Fibroblast of villous mesenchyme (primary cell): ENCODE data around the gene NUMB. TPM values are rescaled to one million over a fixed set of nuclear protein-coding genes. Genes with fewer than 3 reads are reported as not detected.
A peak's percentile ranks its signal among the peaks of the same experiment; 100 is the strongest.

ENCODE experiments used
- DNase-seq: peaks from one replicate; pipeline ENCODE4 v3.0.0-alpha.2; 2010; ENCODE audit warnings: low read depth
- H3K4me3 ChIP-seq: 2 replicates; pipeline ENCODE4 v1.5.1; 2011; ENCODE audit warnings: low read depth, mild to moderate bottlenecking, low read length
- total RNA-seq: library from RNA; depleted of rRNA; stranded (reverse); fragments of >200 nt; gene quantifications from 2 replicates; pipeline ENCODE4 v1.2.3, GENCODE V29; 2012
- TF ChIP-seq, protein P1 (sequence below): IDR thresholded peaks from 2 replicates; pipeline ENCODE4 v1.5.1; 2012; ENCODE audit warnings: low read depth, mild to moderate bottlenecking, low read length; ENCODE audit not compliant: insufficient read depth

The NUMB gene
- total RNA-seq, 1 donor: 35.4 TPM

DNA sequence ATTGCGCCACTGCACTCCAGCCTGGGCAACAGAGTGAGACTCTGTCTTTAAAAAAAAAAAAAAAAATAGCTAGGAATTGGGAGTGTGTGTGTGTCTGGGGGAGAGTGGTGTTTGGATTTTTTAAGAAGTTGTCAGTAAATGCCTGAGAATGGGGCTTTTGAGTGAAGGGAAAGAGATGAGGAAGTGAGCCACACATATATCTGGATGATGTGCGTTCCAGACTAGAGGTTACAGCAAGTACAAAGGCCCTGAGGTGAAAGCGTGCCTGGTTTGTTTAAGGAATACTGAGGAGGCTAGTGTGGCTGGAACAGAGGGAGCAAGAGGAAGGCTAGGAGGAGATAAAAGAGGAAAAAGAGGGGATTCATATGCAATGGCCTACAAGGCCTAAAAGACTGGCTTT lies 151.1 kb downstream of the NUMB start:
- H3K4me3 ChIP-seq: no peak overlapping the region
- TF ChIP-seq, protein P1, sequence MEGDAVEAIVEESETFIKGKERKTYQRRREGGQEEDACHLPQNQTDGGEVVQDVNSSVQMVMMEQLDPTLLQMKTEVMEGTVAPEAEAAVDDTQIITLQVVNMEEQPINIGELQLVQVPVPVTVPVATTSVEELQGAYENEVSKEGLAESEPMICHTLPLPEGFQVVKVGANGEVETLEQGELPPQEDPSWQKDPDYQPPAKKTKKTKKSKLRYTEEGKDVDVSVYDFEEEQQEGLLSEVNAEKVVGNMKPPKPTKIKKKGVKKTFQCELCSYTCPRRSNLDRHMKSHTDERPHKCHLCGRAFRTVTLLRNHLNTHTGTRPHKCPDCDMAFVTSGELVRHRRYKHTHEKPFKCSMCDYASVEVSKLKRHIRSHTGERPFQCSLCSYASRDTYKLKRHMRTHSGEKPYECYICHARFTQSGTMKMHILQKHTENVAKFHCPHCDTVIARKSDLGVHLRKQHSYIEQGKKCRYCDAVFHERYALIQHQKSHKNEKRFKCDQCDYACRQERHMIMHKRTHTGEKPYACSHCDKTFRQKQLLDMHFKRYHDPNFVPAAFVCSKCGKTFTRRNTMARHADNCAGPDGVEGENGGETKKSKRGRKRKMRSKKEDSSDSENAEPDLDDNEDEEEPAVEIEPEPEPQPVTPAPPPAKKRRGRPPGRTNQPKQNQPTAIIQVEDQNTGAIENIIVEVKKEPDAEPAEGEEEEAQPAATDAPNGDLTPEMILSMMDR: no peak
- DNase-seq: no peak

DNA sequence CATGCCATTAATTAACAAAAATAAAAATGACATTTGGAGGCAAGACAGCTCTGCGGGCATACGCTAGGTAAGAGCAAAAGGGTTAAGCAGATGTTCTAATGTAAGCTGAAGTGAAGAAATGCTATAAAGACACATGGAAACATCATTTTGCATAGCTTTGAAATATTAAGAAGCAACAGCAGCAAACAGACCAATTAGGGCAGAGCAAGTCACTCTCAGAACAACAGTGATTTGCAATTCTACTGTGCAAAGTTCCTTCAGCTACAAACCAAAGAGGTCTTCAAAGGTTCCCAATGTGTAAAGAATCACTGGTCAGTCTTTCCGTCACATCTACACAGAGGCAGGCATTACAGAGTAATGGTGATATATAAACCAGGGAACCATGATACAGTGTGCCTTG lies 152.8 kb downstream of the NUMB start:
- H3K4me3 ChIP-seq: no peak overlapping the region
- TF ChIP-seq, protein P1: no peak
- DNase-seq: no peak

- DNase-seq: peak; percentile 50
- TF ChIP-seq, protein P1: peak; percentile 69
- no peak overlapping the region for H3K4me3 ChIP-seq
These were observed 163.0 kb downstream of the NUMB start for GRCh38 chr14:73295198-73295796.

DNA sequence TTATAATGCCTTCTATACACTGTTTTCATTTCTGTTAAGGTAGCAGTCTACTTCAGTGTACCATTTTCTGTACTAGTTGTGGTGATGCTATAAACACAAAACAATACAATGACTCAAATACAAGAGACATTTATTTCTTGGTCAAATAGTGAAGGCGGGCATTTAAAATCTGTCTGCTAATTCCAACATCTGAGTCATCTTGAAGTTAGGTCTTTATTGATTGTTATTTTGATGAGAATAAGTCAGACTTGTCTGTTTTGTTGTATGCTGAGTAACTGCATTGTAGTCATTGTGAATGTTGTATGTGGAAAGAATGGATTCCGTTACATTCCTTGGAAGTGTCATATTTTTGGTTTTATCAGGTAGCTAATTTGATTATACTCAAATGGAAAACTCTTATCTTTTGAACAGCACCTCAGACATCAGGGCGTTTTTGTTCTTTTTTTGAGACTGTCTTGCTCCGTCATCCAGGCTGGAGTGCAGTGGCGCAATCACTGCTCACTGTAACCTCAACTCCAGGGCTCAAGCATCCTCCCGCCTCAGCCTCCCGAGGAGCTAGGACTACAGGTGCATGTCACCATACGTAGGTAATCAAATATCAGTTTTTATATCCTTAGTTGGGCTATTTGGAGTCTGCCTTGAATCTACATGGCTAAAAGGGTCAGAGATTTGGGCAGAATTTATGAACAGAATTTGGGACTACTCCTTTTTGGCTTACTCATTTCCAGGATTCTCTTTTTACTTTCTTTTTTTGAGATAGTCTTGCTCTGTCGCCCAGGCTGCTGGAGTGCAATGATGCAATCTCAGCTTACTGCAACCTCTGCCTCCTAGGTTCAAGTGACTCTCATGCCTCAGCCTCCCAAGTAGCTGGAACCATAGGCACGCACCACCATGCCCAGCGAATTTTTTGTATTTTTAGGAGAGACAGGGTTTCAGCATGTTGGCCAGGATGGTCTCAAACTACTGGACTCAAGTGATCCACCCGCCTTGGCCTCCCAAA lies 164.3 kb downstream of the NUMB start:
- DNase-seq: peak; percentile 11
- no peak overlapping the region for H3K4me3 ChIP-seq
- TF ChIP-seq, protein P1: no peak

GRCh38 chr14:73290279-73290678 lies 168.1 kb downstream of the NUMB start:
- no peak overlapping the region for H3K4me3 ChIP-seq
- peak; percentile 23 for DNase-seq
- TF ChIP-seq, protein P1: no peak

DNA sequence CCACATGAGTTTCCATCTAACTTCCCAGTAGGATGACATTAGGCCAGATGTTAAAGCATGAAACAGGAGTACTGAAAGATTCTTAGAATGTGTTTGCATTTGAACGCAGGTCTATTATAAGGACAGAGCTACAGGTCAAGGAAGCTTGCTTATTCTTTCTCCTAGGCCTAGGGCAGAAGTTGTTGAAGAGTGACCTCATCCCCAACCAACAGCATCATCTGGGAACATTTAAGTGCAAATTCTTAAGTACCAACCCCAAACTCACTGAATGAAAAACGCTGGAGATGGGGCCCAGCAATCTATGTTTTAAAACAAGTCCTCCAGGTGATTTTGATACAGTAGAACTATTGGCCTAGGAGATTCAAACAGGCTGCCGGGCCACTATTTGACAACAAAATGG lies 168.6 kb downstream of the NUMB start:
- H3K4me3 ChIP-seq: no peak overlapping the region
- TF ChIP-seq, protein P1: no peak
- peak; percentile 17 for DNase-seq
